WI38 (cell line): ENCODE data around the gene MLLT1.

Experiments used
- H3K4me3 ChIP-seq: 2 replicates; pipeline ENCODE4 v1.5.1; 2011; ENCODE audit warnings: low read depth, mild to moderate bottlenecking, control low read depth, low read length
- CTCF ChIP-seq: IDR thresholded peaks from 2 replicates; pipeline ENCODE4 v1.5.1; 2012; ENCODE audit warnings: low read depth, mild to moderate bottlenecking, control low read depth, low read length

Gene MLLT1

GRCh38 chr19:6172074-6172863 is 107.5 kb downstream of the MLLT1 start:
- H3K4me3 ChIP-seq = no peak overlapping the region
- no peak for TF ChIP-seq CTCF

GRCh38 chr19:6167115-6167514 is 112.7 kb downstream of the MLLT1 start:
- no peak overlapping the region for H3K4me3 ChIP-seq
- TF ChIP-seq CTCF = no peak

- H3K4me3 ChIP-seq = no peak overlapping the region
- no peak for TF ChIP-seq CTCF
Observed at GRCh38 chr19:6164906-6165531, 114.8 kb downstream of the MLLT1 start.

- no peak for TF ChIP-seq CTCF
- H3K4me3 ChIP-seq = no peak overlapping the region
Observed at GRCh38 chr19:6161271-6161850, 118.4 kb downstream of the MLLT1 start.
